Neural cell (in vitro differentiated cells): ENCODE measurements around the gene RIN3.

ENCODE experiments used
- CTCF ChIP-seq: fragments of 450-650 bp; IDR thresholded peaks from 2 replicates; pipeline ENCODE4 v1.5.1; 2014; ENCODE audit warnings: antibody characterized with exemption, mild to moderate bottlenecking, moderate library complexity; ENCODE audit not compliant: poor library complexity, severe bottlenecking
- POLR2AphosphoS5 ChIP-seq: IDR thresholded peaks from 2 replicates; pipeline ENCODE4 v1.6.1; 2012
- RAD21 ChIP-seq: fragments of 450-650 bp; conservative IDR thresholded peaks from 2 replicates; pipeline ENCODE4 v1.6.1; 2014; ENCODE audit warnings: antibody characterized with exemption, mild to moderate bottlenecking, moderate library complexity
- SMC3 ChIP-seq: fragments of 450-650 bp; conservative IDR thresholded peaks from 2 replicates; pipeline ENCODE4 v1.6.1; 2014; ENCODE audit warnings: antibody characterized with exemption, mild to moderate bottlenecking, moderate library complexity; ENCODE audit not compliant: poor library complexity

- no peak for TF ChIP-seq SMC3
- no peak for TF ChIP-seq CTCF
- no peak for TF ChIP-seq POLR2AphosphoS5
- no peak for TF ChIP-seq RAD21
Measured at GRCh38 chr14:92659765-92660561, 146.4 kb downstream of the RIN3 start.
